Measurements from ENCODE around the gene RSPO3. TPM values are rescaled to one million over a fixed set of nuclear protein-coding genes. Genes with fewer than 3 reads are reported as not detected.

The RSPO3 gene
- total and polyA plus RNA-seq, 4 donors, result 1.4 to 3.5 (median 1.6) TPM

GRCh38 chr6:127207591-127208120, 89.2 kb downstream of the RSPO3 start (continued):
- TF ChIP-seq MAX (IDR thresholded peaks at IDR 0.05) (no peak), ATF3 (IDR thresholded peaks at IDR 0.05) (no peak), YY1 (IDR thresholded peaks at IDR 0.05) (no peak), FOXA1 (IDR thresholded peaks at IDR 0.05) (no peak), HNF4G (IDR thresholded peaks at IDR 0.05) (no peak)

GRCh38 chr6:127210725-127211124, 92.3 kb downstream of the RSPO3 start:
- Histone ChIP-seq H3K27ac (ENCODE audit: low read depth in 1 of 2, low read length in 2 of 2) (no peak overlapping the region), H3K9ac (ENCODE audit: low read depth in 1 of 2, low read length in 2 of 2) (no peak overlapping the region), H3K27me3 (ENCODE audit: control insufficient read depth in 4 of 4, insufficient read depth in 4 of 4, low read length in 3 of 4) (no peaks in the 10 kb centered on the region), H3K36me3 (ENCODE audit: control insufficient read depth in 4 of 4, insufficient read depth in 3 of 4, low read depth in 1 of 4, low read length in 3 of 4) (no peaks in the 10 kb centered on the region), H3K9me3 (ENCODE audit: control insufficient read depth in 4 of 4, low read length in 3 of 4) (no peaks in the 10 kb centered on the region), H3K4me1 (ENCODE audit: control insufficient read depth in 4 of 4, insufficient read depth in 4 of 4, low read length in 3 of 4) (peaks cover 3 to 8% (median 6%) of the 10 kb centered on the region in 4 donors), H3K4me3 (ENCODE audit: low read depth in 1 of 3, low read length in 3 of 3) (no peak overlapping the region)
- TF ChIP-seq MAX (IDR thresholded peaks at IDR 0.05) (no peak), REST (IDR thresholded peaks at IDR 0.05) (no peak), SP1 (IDR thresholded peaks at IDR 0.05) (no peak), TAF1 (conservative IDR thresholded peaks at IDR 0.05) (no peak), JUND (IDR thresholded peaks at IDR 0.05) (no peak), ZBTB33 (IDR thresholded peaks at IDR 0.05) (no peak), FOXA2 (IDR thresholded peaks at IDR 0.05) (no peak), GABPA (IDR thresholded peaks at IDR 0.05 in 1 of 2, conservative IDR thresholded peaks at IDR 0.05 in 1 of 2) (no peak), HNF4G (IDR thresholded peaks at IDR 0.05) (no peak), NR2F2 (IDR thresholded peaks at IDR 0.05) (no peak), FOXA1 (IDR thresholded peaks at IDR 0.05) (no peak), YY1 (IDR thresholded peaks at IDR 0.05) (no peak), EGR1 (IDR thresholded peaks at IDR 0.05; ENCODE audit: low read depth in 2 of 2) (no peak), ATF3 (IDR thresholded peaks at IDR 0.05) (no peak), RXRA (IDR thresholded peaks at IDR 0.05) (no peak), HNF4A (conservative IDR thresholded peaks at IDR 0.05) (no peak), CTCF (IDR thresholded peaks at IDR 0.05; ENCODE audit: low read depth, low read length, missing input control) (no peak)
- WGBS, result 85% methylated on average over 6 of the region's 6 CpGs
- no peak for DNase-seq (ENCODE audit: low spot score)
